Peyer's patch (tissue), 4 donors: ENCODE measurements around the gene ZC3H8.

Experiments
- CTCF ChIP-seq, 6 experiments: fragments of 450-650 bp in 4 of 6; fragments of 200-600 bp in 2 of 6; sonication (generic) in 1 of 6; IDR thresholded peaks; one replicate each; pipeline ENCODE4 v1.5.1; 2017 to 2019; ENCODE audit warnings: antibody characterized with exemption in 6 of 6, mild to moderate bottlenecking in 3 of 6, moderate library complexity in 1 of 6
- POLR2A ChIP-seq, 2 donors: fragments of 450-650 bp; IDR thresholded peaks; one replicate each; pipeline ENCODE4 v1.5.1; 2017; ENCODE audit warnings: antibody characterized with exemption in 2 of 2, mild to moderate bottlenecking in 2 of 2, moderate library complexity in 2 of 2

- TF ChIP-seq CTCF (IDR thresholded peaks at IDR 0.05), result no peak
- TF ChIP-seq POLR2A (IDR thresholded peaks at IDR 0.05), result no peak
Measured at GRCh38 chr2:112304298-112304941, 49.6 kb upstream of the ZC3H8 start.
